Keratinocyte (primary cell): ENCODE measurements around the gene AFAP1L1.

Experiments
- CTCF ChIP-seq, 3 experiments: IDR thresholded peaks in 1 of 3; conservative IDR thresholded peaks in 1 of 3; optimal IDR thresholded peaks in 1 of 3; 2 replicates in 2 of 3; 3 replicates in 1 of 3; pipeline versions ENCODE3 to v1.5.1; 2011; ENCODE audit warnings: low read length in 3 of 3, mild to moderate bottlenecking in 3 of 3, moderate library complexity in 2 of 3, control low read depth in 1 of 3, inconsistent platforms in 1 of 3; ENCODE audit not compliant: insufficient read depth in 2 of 3; ENCODE audit errors: extremely low read depth in 1 of 3
- EZH2 ChIP-seq: IDR thresholded peaks from one replicate; pipeline ENCODE4 v1.6.1; 2012; ENCODE audit warnings: inconsistent platforms, mild to moderate bottlenecking, low read length, moderate library complexity

- TF ChIP-seq CTCF (optimal IDR thresholded peaks at IDR 0.05 in 1 of 3, IDR thresholded peaks at IDR 0.05 in 1 of 3, conservative IDR thresholded peaks at IDR 0.05 in 1 of 3; ENCODE audit: extremely low read depth in 1 of 3, insufficient read depth in 2 of 3, low read length in 3 of 3), result no peak
- TF ChIP-seq EZH2, result no peak
Observed at GRCh38 chr5:149353911-149354310, 82.3 kb downstream of the AFAP1L1 start.
